HG03439 (cell line): Measurements from ENCODE around the gene CD8B.
"Not testable (repeated sequence)": the region's sequence is repeated elsewhere in the genome, so short reads cannot be mapped to it uniquely, and the experiment has no call there.

Experiments used
- ATAC-seq: cut with Tn5 transposase; IDR thresholded peaks from one replicate; pipeline ENCODE4 v1.9.1; 2021; ENCODE audit warnings: mild to moderate bottlenecking, moderate library complexity; ENCODE audit not compliant: unreplicated experiment

Gene CD8B

GRCh38 chr2:86861628-86862379 lies at the start of gene CD8B:
Gene CD8B (minus strand): TSS chr2:86861886. CDS start chr2:86861865, 21 bp downstream.
- not testable (repeated sequence) for ATAC-seq

- not testable (repeated sequence) for ATAC-seq
Observed at GRCh38 chr2:86905868-86906267, 44.2 kb upstream of the CD8B start.

GRCh38 chr2:86900687-86901086 lies 39.0 kb upstream of the CD8B start:
- not testable (repeated sequence) for ATAC-seq

GRCh38 chr2:86886026-86886425 lies 24.3 kb upstream of the CD8B start:
- not testable (repeated sequence) for ATAC-seq

DNA sequence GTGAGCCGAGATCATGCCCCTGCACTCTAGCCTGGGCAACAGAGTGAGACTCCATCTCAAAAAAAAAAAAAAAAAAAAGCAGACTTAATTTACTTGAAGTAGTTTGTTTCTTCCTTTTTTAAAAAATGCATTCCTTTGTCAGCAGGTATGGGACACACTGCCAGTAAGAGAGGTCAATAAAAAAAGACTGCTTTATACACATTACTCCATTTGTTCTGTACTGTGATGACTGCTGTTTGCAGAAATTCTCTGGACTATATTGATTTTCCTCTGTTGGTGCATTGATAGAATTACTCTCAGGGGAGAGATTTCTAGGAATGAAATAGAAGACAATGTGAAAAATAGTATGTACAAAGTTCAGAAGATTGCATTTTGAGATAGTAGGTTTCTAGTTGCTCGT lies 21.2 kb upstream of the CD8B start:
- ATAC-seq, result not testable (repeated sequence)

DNA sequence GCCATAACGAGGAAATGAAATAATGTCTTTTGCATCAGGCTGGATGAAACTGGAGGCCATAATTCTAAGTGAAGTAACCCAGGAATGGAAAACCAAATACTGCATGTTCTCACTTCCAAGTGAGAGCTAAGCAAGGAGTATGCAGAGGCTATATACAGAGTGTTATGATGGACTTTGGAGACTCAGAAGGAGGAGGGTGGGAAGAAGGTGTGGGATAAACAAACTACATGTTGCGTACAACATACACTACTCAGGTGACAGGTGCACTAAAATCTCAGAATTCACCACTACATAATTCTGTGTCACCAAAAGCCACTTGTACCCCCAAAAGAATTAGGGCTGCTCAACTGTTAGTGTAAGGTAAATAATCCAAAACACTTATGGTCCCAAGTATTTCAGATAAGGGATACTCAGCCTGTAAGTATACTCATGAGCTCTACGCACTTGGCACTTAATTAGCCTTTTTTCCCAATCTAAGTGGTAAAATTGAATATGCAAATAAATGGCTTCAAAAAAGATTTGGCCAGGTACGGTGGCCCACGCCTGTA lies 20.5 kb upstream of the CD8B start:
- ATAC-seq, result not testable (repeated sequence)

GRCh38 chr2:86878986-86879385 lies 17.3 kb upstream of the CD8B start:
- not testable (repeated sequence) for ATAC-seq

DNA sequence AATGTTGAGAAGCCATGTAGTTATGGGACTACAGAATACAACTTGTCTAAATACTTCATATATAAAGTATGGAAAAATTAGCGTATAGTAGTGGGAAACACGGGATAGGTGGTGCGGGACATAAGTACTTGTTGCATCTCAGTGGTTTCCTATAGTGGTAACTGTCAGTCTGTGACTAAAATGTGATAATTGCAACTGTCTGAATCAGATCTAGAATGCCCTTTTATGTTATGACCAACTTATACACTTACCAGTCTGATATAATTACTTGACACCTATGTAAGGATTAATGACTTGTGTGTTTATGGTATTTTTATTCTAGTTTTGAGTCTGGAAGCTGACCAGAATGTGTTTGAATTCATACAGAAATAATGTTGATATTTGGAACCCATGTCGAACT lies 9.3 kb upstream of the CD8B start:
- not testable (repeated sequence) for ATAC-seq

GRCh38 chr2:86868895-86869468 lies 7.3 kb upstream of the CD8B start:
- not testable (repeated sequence) for ATAC-seq

GRCh38 chr2:86862380-86862703 lies 656 bp upstream of the CD8B start:
- ATAC-seq, result not testable (repeated sequence)

DNA sequence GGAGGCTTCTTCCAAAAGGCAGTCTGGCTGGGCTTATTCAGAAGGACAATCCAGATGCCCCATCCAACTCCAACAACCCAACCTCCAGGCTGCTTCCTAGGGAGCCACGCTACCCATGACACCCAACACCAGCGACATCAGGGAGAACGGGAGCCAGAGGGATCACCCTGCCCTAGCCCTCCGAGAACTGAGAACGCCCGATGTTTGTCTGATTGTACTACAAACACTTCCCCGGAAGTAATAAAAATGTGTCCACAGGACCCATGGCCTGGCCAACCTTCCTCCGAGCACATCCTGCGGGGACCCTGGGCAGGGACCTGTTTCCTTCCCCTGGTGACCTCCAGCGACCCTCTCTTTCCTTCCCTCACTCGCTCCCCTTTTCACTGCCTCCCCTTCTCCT lies 511 bp downstream of the CD8B start:
- not testable (repeated sequence) for ATAC-seq

DNA sequence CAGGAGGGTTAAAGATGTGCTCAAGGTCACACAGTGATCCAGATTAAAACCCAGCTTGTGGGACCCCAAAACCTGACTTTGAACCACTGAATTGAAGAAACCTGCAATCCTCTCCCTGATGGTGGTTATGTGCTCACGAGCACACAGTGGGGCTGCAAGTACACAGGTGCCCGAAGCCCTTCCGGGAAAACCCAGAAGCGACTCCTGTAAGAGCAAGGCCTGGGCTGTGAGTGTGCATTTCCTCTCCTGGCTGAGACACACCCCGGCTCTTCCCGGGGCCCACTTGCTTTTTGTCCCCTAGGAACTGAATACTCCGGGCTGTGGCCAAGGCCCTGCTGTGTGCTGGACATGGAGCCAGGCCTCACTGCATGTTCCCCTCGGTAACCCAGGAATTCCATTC lies 1.1 kb downstream of the CD8B start:
- not testable (repeated sequence) for ATAC-seq

DNA sequence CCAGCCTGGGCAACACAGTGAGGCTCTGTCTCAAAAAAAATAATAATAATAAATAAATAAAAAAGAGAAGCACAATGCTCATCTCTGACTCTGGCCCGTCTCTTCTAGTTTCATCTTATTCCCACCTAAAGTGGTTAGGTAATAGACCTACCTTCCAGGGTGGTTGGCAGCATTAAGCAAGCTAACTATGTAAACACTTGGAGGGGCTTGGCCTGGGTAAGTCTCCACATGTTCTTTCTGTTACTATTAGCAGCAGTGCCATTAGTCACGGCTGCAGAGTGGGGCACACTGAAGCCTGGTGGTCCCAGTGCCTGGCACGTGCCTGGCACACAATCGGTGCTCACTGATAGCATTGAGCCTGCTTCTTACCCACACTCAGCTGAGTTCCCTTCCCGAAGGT lies 4.0 kb downstream of the CD8B start:
- ATAC-seq, result not testable (repeated sequence)

GRCh38 chr2:86856498-86856897 lies 5.2 kb downstream of the CD8B start:
- ATAC-seq, result not testable (repeated sequence)

DNA sequence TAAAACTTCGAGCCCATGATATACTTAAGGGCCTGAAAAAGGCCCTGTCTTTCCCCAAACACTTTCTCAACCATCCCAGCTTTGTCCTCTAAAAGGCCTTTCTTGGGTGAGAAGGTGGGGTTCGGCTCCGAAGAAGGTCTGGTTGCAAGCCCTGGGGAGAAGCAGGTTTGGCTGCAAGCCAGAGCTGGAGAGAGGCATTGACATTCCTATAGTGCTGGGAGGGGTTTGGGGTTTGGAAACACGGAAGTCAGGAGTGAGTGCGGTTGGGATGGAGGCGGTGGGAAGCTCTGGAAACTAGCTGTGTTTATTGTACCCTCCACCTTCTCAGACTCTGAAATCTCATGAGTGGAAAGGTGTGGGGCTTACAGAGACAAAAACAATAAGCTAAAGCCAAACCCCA lies 5.7 kb downstream of the CD8B start:
- not testable (repeated sequence) for ATAC-seq

- not testable (repeated sequence) for ATAC-seq
Observed at GRCh38 chr2:86851581-86851980, 10.1 kb downstream of the CD8B start.

GRCh38 chr2:86842607-86843234 lies 19.0 kb downstream of the CD8B start:
- not testable (repeated sequence) for ATAC-seq

- ATAC-seq, result not testable (repeated sequence)
Observed at GRCh38 chr2:86841330-86841729, 20.4 kb downstream of the CD8B start.

DNA sequence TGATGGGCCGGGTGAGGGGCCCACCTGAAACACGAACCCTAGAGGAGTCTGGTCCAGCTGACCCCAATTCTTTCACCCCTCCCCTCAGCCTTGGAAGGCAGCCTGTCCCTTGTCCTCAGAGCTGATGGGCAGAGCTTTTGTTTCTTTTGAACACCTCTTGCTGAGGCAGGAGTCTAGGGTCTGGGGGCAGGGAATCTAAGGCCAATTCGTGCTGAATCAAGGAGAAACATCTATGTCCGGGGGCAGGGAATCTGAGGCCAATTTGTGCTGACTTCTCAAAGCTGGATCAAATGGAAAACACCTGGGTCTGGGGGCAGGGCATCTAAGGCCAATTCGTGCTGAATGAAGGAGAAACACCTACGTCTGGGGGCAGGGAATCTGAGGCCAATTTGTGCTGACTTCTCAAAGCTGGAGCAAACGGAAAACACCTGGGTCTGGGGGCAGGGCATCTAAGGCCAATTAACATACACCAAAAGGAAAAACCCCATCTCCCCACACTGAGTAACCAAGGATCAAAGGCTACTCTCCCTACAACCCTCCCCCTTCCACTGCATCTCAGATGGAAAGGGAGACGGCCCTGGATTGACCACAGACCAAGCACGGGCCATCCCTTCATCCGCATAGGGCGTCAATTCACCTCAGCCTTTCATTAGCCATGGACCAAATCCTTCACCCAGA lies 21.7 kb downstream of the CD8B start:
- ATAC-seq, result not testable (repeated sequence)

GRCh38 chr2:86839455-86839854 lies 22.2 kb downstream of the CD8B start:
- not testable (repeated sequence) for ATAC-seq

GRCh38 chr2:86837714-86838113 lies 24.0 kb downstream of the CD8B start:
- not testable (repeated sequence) for ATAC-seq
